ENCODE data around the gene FLOT1. TPM values are rescaled to one million over a fixed set of nuclear protein-coding genes. Genes with fewer than 3 reads are reported as not detected.

Gene FLOT1
- total RNA-seq, 1 experiment from 2014 or later, result 111 TPM

DNA sequence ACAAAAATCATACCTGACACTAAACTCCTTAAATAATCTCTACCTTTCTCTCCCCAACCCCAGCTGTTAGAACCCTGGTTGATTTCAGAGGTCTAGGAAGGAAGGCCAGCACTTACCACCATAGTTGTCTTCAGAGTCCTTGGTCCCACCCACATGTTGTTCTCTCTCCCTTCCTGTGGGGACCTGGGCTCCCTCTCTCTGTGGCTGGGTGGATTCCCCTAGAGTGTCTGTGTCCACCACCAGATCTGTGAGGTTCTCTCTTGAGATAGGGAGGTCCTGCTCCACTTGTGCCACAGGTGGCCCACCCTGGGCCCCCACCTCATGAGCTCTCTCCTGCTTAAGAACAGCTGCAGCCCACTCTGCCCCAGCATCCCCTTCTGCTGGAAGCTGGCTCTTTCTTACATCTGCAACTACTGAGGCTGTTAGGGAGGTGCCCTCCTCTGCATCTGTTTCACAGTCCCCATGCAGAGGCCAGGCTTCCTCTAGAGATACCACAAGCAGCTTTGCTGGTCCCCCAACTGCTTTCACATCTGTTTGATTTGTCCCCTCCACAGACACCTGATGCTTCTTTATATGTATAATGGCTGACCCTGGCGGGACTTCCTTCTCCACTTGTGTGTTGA is 30.6 kb downstream of the FLOT1 start:
- Histone ChIP-seq H3K27ac (ENCODE audit: insufficient read length, low read depth, low read length) (no peak overlapping the region), H3K9me3 (ENCODE audit: control insufficient read depth, low read depth, low read length) (no peaks in the 10 kb centered on the region), H3K4ac (ENCODE audit: low read depth, low read length) (no peak overlapping the region), H3K9ac (ENCODE audit: extremely low read depth, insufficient read length, low read length) (no peak overlapping the region), H3K18ac (ENCODE audit: insufficient read length, low read depth, low read length) (no peak overlapping the region), H2AFZ (ENCODE audit: low read length) (no peak overlapping the region), H3T11ph (ENCODE audit: low read length) (no peak overlapping the region), H3K14ac (ENCODE audit: insufficient read depth, low read length) (no peak overlapping the region), H2BK20ac (ENCODE audit: low read depth, low read length, poor library complexity, severe bottlenecking) (no peak overlapping the region), H3K23me2 (ENCODE audit: insufficient read length, low read depth, low read length, poor library complexity, severe bottlenecking) (peaks cover 5% of the 10 kb centered on the region), H3K23ac (ENCODE audit: insufficient read length, low read depth, low read length) (no peak overlapping the region), H2BK120ac (ENCODE audit: low read depth, low read length, poor library complexity, severe bottlenecking) (no peak overlapping the region), H2BK12ac (ENCODE audit: insufficient read length, low read depth, low read length) (no peak overlapping the region), H3K4me2 (ENCODE audit: insufficient read depth, insufficient read length, low read length) (no peak overlapping the region), H3K56ac (ENCODE audit: insufficient read length, low read depth, low read length) (no peak overlapping the region), H2AK5ac (ENCODE audit: insufficient read length, low read length) (no peak overlapping the region), H4K91ac (ENCODE audit: insufficient read length, low read depth, low read length) (no peak overlapping the region), H4K20me1 (ENCODE audit: control insufficient read depth, insufficient read depth, insufficient read length) (no peaks in the 10 kb centered on the region), H3K79me2 (ENCODE audit: insufficient read depth, low read length) (no peaks in the 10 kb centered on the region), H3K4me1 (ENCODE audit: insufficient read depth, low read length) (no peaks in the 10 kb centered on the region), H4K8ac (replicated peaks; ENCODE audit: insufficient read length, low read depth, low read length) (no peak overlapping the region), H2BK5ac (ENCODE audit: insufficient read length, low read length) (no peak overlapping the region), H3K79me1 (ENCODE audit: insufficient read depth, low read depth, low read length, poor library complexity, severe bottlenecking) (no peaks in the 10 kb centered on the region), H4K5ac (ENCODE audit: insufficient read length, low read depth, low read length) (no peak overlapping the region), H3K27me3 (ENCODE audit: insufficient read depth, low read length) (no peaks in the 10 kb centered on the region), H2BK15ac (ENCODE audit: low read depth, low read length) (no peak overlapping the region)
- Mint-ChIP-seq H3K36me3 (ENCODE audit: insufficient read depth in 1 of 3, low read depth in 3 of 3) (peaks cover 56 to 79% (median 77%) of the 10 kb centered on the region in 3 experiments; a peak in 6 of 7 replicates), H3K4me3 (no peak overlapping the region), H3K27ac (no peak overlapping the region), H3K27me3 (ENCODE audit: low read depth) (no peaks in the 10 kb centered on the region), H3K9me3 (no peaks in the 10 kb centered on the region), H3K4me1 (peaks cover 17% of the 10 kb centered on the region in 2 experiments)
- TF ChIP-seq, protein P1, sequence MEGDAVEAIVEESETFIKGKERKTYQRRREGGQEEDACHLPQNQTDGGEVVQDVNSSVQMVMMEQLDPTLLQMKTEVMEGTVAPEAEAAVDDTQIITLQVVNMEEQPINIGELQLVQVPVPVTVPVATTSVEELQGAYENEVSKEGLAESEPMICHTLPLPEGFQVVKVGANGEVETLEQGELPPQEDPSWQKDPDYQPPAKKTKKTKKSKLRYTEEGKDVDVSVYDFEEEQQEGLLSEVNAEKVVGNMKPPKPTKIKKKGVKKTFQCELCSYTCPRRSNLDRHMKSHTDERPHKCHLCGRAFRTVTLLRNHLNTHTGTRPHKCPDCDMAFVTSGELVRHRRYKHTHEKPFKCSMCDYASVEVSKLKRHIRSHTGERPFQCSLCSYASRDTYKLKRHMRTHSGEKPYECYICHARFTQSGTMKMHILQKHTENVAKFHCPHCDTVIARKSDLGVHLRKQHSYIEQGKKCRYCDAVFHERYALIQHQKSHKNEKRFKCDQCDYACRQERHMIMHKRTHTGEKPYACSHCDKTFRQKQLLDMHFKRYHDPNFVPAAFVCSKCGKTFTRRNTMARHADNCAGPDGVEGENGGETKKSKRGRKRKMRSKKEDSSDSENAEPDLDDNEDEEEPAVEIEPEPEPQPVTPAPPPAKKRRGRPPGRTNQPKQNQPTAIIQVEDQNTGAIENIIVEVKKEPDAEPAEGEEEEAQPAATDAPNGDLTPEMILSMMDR (conservative IDR thresholded peaks at IDR 0.05), result no peak
- WGBS (ENCODE audit: extremely low coverage, insufficient read length, low lambda C conversion rate), result no CpG with 5 or more reads among the region's 1 CpG
- DNase-seq, result no peak

Data from H9 (cell line).